Measurements from ENCODE around the gene FERMT2.
"Not testable (repeated sequence)": the region's sequence is repeated elsewhere in the genome, so short reads cannot be mapped to it uniquely, and the experiment has no call there.

Gene FERMT2

GRCh38 chr14:52939427-52939826 lies 11.4 kb downstream of the FERMT2 start:
- no peak for DNase-seq

GRCh38 chr14:52937869-52938268 lies 13.0 kb downstream of the FERMT2 start:
- no peak for DNase-seq

GRCh38 chr14:52937306-52937705 lies 13.5 kb downstream of the FERMT2 start:
- no peak for DNase-seq

GRCh38 chr14:52936437-52936836 lies 14.4 kb downstream of the FERMT2 start:
- DNase-seq, result no peak

- DNase-seq, result no peak
Measured at GRCh38 chr14:52935833-52936232, 15.0 kb downstream of the FERMT2 start.

DNA sequence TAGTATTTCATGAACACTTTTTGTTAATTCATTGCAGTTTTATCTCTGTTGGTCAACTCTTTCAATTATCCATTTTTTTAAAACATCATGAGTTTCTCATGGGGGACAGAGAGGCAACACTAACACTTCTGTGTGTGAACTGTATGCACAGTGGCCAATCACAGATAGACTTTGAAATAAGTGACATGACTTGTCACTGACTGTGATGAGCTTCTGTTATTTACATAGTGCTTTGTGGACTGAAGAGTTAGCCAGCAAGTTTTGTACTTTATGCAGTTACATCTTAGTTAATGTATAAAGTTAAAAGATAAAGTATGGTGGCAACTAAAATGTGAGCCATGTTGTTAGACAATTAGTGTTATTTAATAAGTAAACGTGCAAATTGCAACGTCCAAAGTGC lies 16.1 kb downstream of the FERMT2 start:
- DNase-seq, result no peak

DNA sequence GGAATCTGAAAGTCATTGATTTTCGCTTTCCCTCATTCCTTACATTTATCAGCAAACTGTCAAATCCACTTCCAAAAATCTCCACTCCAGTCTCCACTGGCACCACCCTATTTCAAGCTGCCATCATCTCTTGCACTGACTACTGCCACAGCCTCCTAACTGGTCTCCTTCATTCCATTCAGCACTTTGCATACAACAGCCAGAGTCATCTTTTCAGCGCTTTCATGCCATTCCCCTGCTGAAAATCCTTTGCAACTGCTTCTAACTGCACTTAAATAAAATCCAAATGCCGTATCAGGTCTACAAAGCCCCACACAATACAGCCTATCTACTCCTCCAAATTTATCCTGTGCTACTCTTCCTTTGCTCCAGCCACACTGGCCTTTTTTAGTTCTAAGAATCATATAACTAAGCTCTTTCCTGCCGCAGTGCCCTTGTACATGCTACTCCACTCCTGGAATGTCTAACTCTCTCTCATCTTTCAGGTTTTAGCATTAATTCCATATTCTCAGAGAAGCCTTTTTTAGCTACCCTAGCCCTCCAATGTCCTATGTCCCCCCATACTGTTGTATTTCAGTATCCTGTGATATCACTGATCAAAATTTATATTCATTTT lies 21.6 kb downstream of the FERMT2 start:
- no peak for DNase-seq

DNA sequence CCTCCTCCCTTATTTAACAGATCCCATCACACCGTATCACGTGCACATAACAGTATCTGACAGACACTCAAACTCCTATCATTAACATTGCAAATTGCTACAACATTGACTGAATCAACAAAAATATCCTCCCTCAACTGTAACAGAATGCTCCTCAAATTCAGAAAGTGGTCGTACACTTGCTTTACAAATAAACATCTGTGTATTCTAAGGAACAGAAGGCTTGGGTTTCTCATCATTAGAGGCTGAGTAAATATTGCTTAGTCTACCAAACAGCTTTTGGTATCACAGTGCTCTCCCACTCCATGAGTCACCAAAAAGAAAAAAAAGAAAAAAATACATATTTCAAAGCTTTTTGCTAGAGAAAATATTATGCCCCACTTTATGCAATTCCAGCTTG lies 23.9 kb downstream of the FERMT2 start:
- no peak for DNase-seq

- no peak for DNase-seq
Measured at GRCh38 chr14:52923902-52924575, 26.8 kb downstream of the FERMT2 start.

DNA sequence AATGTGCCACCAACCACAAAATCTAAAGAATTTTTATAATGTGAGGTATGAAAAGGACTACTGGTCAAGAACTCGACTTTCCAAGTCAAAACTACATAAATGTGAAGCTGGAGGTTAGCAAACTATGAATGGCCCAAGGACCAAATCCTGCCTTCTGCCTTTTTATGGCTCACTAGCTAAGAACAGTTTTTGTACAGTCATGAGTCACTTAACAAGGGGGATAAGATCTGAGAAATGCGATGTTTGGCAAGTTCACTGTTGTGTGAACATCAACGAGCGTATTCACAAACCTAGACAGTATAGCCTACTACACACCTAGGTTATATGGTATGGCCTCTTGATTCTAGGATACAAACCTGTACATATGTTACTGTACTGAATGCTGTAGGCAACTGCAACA lies 28.2 kb downstream of the FERMT2 start:
- no peak for DNase-seq

DNA sequence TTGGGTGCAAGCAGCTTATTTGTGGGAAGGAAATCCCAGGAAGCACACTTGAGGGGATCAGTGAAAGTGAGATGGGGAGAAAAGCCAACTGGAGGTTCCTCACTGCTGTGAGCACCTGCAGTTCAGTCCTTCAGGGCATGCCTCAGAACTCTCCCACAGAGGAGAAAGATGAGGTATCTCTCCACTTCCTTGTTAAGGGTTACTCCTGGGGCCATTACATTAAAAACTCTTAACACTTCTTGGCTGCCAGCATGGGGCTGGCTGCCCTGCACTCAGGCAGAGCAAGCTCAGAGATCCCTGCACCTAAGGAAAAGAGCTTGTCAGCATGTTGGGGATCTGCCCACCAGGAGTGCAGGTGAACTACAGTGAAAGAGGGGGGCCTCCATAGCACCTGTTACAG lies 28.8 kb downstream of the FERMT2 start:
- DNase-seq, result no peak

- DNase-seq, result not testable (repeated sequence)
Measured at GRCh38 chr14:52920411-52920810, 30.4 kb downstream of the FERMT2 start.

GRCh38 chr14:52919971-52920370 lies 30.9 kb downstream of the FERMT2 start:
- DNase-seq, result no peak

- DNase-seq, result no peak
Measured at GRCh38 chr14:52918486-52918885, 32.4 kb downstream of the FERMT2 start.

- no peak for DNase-seq
Measured at GRCh38 chr14:52917735-52918134, 33.1 kb downstream of the FERMT2 start.

GRCh38 chr14:52914295-52914694 lies 36.6 kb downstream of the FERMT2 start:
- DNase-seq, result no peak

- DNase-seq, result no peak
Measured at GRCh38 chr14:52913271-52913670, 37.6 kb downstream of the FERMT2 start.

- no peak for DNase-seq
Measured at GRCh38 chr14:52911904-52912303, 38.9 kb downstream of the FERMT2 start.

GRCh38 chr14:52910572-52910971 lies 40.3 kb downstream of the FERMT2 start:
- no peak for DNase-seq

DNA sequence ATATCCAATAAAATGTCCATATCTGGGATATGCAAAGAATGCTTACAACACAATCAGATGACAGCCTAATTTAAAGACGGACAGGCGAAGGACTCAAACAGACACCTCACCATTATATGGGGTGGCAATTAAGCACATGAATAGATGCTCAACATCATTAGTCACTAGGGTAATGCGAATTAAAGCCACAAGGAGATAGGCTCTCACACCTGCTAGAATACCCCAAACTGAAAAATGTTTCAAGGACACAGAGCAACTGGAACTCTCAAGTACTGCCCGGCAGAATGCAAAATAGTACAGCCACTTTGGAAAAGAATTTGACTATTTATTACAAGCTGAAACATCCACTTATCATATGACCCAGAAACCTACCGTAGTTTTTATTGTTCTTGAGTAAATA lies 42.9 kb downstream of the FERMT2 start:
- DNase-seq, result no peak

DNA sequence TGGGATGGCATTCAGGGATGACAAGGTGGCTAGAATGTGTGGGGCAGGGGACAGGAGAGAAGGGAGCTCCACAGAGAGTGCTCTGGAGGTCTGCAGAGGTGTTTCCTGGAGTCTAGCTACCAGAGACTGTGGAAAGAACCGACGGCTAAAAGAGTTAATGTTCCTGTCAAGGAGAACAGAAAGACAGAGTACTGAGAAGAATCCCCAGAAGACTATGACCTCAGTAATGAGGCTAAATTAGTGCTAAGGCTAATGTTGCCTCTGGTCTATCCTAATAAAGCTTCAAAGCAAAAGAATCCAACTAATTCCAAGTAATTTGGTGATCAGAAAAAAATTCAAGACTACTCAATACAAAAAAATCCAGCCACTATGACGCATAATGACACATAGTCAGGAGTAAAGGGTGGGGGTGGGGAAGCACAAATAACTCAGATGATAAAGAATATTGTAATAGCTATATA lies 44.7 kb downstream of the FERMT2 start:
- DNase-seq, result no peak

DNA sequence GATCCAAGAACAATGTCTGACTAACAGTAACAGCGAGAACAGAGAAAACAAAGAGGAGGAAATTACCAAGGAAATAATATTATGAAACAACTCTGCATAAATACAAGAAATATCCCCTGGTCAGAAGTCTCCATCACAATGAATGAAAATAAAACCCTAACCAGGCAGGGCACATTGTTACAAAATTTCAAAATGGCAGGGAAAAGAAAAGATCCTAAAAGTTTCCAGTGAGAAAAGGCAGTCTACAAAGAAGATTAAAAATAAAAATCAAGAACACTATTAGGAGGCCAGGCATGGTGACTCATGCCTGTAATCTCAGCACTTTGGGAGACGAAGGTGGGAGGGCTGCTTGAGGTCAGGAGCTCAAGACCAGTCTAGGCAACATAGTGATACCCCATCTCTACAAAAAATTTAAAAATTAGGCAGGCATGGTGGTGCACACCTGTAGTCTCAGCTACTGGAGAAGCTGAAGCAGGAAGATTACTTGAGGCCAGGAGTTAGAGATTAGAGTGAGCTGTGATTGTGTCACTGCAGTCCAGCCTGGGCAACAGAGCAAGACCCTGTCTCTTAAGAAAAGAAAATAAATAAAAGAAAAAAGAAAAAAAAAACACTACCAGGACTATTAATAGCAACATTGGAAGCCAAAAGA lies 47.8 kb downstream of the FERMT2 start:
- no peak for DNase-seq

DNA sequence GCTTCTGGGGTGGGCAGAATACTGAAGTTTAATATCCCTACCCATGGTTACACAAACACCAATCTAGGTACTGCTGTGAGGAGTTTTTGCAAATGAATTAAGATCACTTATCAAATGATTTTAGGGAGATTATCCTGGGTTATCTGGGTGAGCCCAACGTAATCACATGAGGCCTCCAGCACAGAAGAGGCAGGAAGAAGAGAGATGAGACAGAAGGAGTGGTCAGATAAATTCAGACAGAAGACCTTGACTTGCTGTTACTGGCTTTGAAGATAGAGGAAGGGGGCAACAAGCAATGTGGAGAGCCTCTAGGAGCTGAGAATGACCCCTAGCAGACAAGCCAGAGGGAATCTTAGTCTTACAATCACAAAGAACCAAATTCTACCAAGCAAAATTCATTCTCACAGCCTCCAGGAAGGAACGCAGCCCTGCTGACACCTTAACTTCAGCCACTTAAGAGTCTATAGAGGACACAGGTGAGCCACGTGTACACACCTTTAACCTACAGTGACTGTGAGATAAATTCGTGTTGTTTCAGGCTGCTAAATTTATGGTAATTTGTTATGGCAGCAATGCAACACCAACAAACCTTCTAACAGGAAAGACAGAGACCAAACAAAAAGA lies 49.4 kb downstream of the FERMT2 start:
- DNase-seq, result no peak

GRCh38 chr14:52900731-52901130 lies 50.1 kb downstream of the FERMT2 start:
- no peak for DNase-seq

Data from DMS153 (cell line).